Smooth muscle cell (in vitro differentiated cells): ENCODE measurements around the gene PIGT. TPM values are rescaled to one million over a fixed set of nuclear protein-coding genes. Genes with fewer than 3 reads are reported as not detected.

Experiments used
- DNase-seq: peaks from one replicate; lab custom pipeline; 2025; ENCODE audit not compliant: unreplicated experiment; lab: John Stamatoyannopoulos, UW
- H2AFZ ChIP-seq: fragments of 200-600 bp; sonication (generic); 2 replicates; pipeline ENCODE4 v1.6.0; 2016; ENCODE audit warnings: antibody characterized with exemption, low read depth, mild to moderate bottlenecking
- H3F3A ChIP-seq: fragments of 200-600 bp; sonication (generic); 2 replicates; pipeline ENCODE4 v1.6.0; 2017; ENCODE audit warnings: antibody characterized with exemption, low read depth
- H3K27ac ChIP-seq: fragments of 200-600 bp; sonication (generic); 2 replicates; pipeline ENCODE4 v1.5.1; 2016; ENCODE audit warnings: low read depth, mild to moderate bottlenecking
- H3K27me3 ChIP-seq: fragments of 200-600 bp; sonication (generic); 2 replicates; pipeline ENCODE4 v1.6.1; 2016; ENCODE audit warnings: low read depth, mild to moderate bottlenecking
- H3K36me3 ChIP-seq: fragments of 200-600 bp; sonication (generic); 2 replicates; pipeline ENCODE4 v1.5.1; 2016; ENCODE audit warnings: low read depth
- H3K4me1 ChIP-seq: fragments of 200-600 bp; sonication (generic); 2 replicates; pipeline ENCODE4 v1.5.1; 2016; ENCODE audit warnings: low read depth
- H3K4me2 ChIP-seq: fragments of 200-600 bp; sonication (generic); 2 replicates; pipeline ENCODE4 v1.6.0; 2016; ENCODE audit warnings: mild to moderate bottlenecking
- H3K4me3 ChIP-seq: fragments of 200-600 bp; sonication (generic); 2 replicates; pipeline ENCODE4 v1.5.1; 2016; ENCODE audit warnings: mild to moderate bottlenecking
- H3K79me2 ChIP-seq: fragments of 200-600 bp; sonication (generic); 2 replicates; pipeline ENCODE4 v1.6.0; 2016; ENCODE audit warnings: low read depth, mild to moderate bottlenecking
- H3K9ac ChIP-seq: fragments of 200-600 bp; sonication (generic); 2 replicates; pipeline ENCODE4 v1.6.0; 2016; ENCODE audit warnings: low read depth
- H3K9me3 ChIP-seq: fragments of 200-600 bp; sonication (generic); replicated peaks from 2 replicates; pipeline ENCODE4 v1.5.1; 2016; ENCODE audit warnings: low read depth
- H4K20me1 ChIP-seq: fragments of 200-600 bp; sonication (generic); 2 replicates; pipeline ENCODE4 v1.6.0; 2016; ENCODE audit warnings: low read depth
- CTCF ChIP-seq: fragments of 200-600 bp; sonication (generic); IDR thresholded peaks from 2 replicates; pipeline ENCODE4 v1.5.1; 2017; ENCODE audit warnings: borderline replicate concordance, mild to moderate bottlenecking, antibody characterized with exemption; ENCODE audit not compliant: insufficient read depth, poor library complexity, severe bottlenecking
- WGBS: methylation state at CpG from one replicate; pipeline ENCODE4 v1.1.7; 2016; ENCODE audit warnings: low lambda C conversion rate; 5-methylcytosine and 5-hydroxymethylcytosine counted together
- polyA plus RNA-seq: library from polyadenylated mRNA; unstranded; fragments of >200 nt; fragmentation: Nextera tagmentation; extraction: Ambion mirVana; gene quantifications from 2 replicates; pipeline ENCODE4 v1.2.1, GENCODE V29; 2016
- total RNA-seq: library from RNA; depleted of rRNA; stranded (reverse); fragments of >200 nt; gene quantifications from 2 replicates; pipeline ENCODE4 v1.2.3, GENCODE V29; 2014

PIGT gene
- total and polyA plus RNA-seq, 2 experiments from 2014 or later: 90.7 to 206 TPM

DNA sequence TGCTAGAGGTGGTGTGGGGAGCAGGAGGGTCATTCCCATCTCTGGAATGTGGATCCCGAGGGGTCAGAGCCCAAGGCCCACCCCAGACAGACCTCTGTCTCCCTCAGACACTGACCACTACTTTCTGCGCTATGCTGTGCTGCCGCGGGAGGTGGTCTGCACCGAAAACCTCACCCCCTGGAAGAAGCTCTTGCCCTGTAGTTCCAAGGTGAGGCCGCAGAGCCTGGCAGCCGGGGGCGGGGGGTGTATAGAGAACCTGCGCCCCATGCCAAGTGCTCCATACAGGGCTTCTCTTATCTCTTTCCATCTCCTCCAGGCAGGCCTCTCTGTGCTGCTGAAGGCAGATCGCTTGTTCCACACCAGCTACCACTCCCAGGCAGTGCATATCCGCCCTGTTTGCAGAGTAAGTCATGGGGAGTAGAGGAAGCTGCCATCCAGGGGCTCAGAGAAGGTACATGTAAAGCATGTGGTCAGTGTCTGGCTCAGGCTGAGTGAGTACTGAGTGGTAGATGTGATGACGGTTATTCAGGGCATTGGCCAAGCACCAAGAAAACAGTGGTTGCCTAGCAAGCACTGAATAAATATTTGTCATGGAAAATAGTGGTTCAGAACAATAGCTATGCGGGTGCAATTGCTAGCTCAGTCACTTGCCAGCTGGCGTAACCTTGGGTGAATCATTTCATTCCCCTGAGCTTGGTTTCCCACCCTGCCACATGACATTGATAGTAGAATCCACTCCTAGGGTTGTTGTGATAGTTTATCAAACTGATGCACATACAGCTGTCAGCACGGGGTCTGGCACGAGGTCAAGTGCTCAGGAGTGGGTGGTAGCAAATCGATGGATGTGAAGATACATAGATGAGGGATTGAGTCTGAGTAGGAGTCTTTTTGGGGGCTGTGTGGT lies 3.5 kb downstream of the PIGT start:
- Histone ChIP-seq H3K27ac (no peak overlapping the region), H3K9ac (no peak overlapping the region), H2AFZ (no peak overlapping the region), H3K4me2 (no peak overlapping the region), H3K27me3 (no peaks in the 10 kb centered on the region), H3F3A (no peaks in the 10 kb centered on the region), H3K36me3 (peaks cover 7% of the 10 kb centered on the region), H3K4me1 (peaks cover 11% of the 10 kb centered on the region), H3K79me2 (peaks cover 13% of the 10 kb centered on the region), H4K20me1 (no peaks in the 10 kb centered on the region), H3K4me3 (no peak overlapping the region), H3K9me3 (no peaks in the 10 kb centered on the region)
- no peak for TF ChIP-seq CTCF
- WGBS: 98% methylated on average over 17 of the region's 17 CpGs
- DNase-seq: no peak

DNA sequence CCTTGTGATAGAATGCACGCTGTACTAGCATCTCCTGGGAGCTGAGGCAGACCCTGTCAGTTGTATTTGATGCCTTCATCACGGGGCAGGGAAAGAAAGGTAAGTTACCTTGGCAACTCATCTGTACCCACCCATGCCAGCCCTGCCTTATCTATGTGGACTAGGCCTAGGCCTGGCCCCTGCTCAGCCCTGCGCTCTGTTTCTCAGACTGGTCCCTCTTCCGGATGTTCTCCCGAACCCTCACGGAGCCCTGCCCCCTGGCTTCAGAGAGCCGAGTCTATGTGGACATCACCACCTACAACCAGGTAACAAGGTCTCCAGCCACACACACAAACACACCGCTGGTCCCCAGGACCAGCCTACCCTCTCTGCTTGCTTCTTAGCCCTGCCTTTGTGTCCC lies 4.2 kb downstream of the PIGT start:
- Histone ChIP-seq H4K20me1 (no peaks in the 10 kb centered on the region), H3K27me3 (no peaks in the 10 kb centered on the region), H3K9me3 (no peaks in the 10 kb centered on the region), H3K27ac (no peak overlapping the region), H3F3A (no peaks in the 10 kb centered on the region), H3K4me2 (no peak overlapping the region), H3K79me2 (peaks cover 13% of the 10 kb centered on the region), H2AFZ (no peak overlapping the region), H3K9ac (no peak overlapping the region), H3K36me3 (peaks cover 11% of the 10 kb centered on the region), H3K4me3 (no peak overlapping the region), H3K4me1 (peaks cover 11% of the 10 kb centered on the region)
- TF ChIP-seq CTCF: no peak
- DNase-seq: no peak
- 96% methylated on average over 8 of the region's 8 CpGs for WGBS

GRCh38 chr20:45423700-45424099 lies 7.8 kb downstream of the PIGT start:
- Histone ChIP-seq H3F3A (no peaks in the 10 kb centered on the region), H3K9me3 (no peaks in the 10 kb centered on the region), H3K36me3 (peaks cover 11% of the 10 kb centered on the region), H3K27me3 (no peaks in the 10 kb centered on the region), H2AFZ (no peak overlapping the region), H3K4me1 (no peaks in the 10 kb centered on the region), H4K20me1 (no peaks in the 10 kb centered on the region), H3K4me3 (no peak overlapping the region), H3K27ac (no peak overlapping the region), H3K79me2 (no peaks in the 10 kb centered on the region), H3K4me2 (no peak overlapping the region), H3K9ac (no peak overlapping the region)
- TF ChIP-seq CTCF: no peak
- DNase-seq: no peak
- 97% methylated on average over 2 of the region's 2 CpGs for WGBS

DNA sequence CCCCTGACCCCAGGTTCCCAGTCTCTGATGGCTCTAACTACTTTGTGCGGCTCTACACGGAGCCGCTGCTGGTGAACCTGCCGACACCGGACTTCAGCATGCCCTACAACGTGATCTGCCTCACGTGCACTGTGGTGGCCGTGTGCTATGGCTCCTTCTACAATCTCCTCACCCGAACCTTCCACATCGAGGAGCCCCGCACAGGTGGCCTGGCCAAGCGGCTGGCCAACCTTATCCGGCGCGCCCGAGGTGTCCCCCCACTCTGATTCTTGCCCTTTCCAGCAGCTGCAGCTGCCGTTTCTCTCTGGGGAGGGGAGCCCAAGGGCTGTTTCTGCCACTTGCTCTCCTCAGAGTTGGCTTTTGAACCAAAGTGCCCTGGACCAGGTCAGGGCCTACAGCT lies 9.6 kb downstream of the PIGT start:
- no peak for DNase-seq
- H3K36me3 ChIP-seq: peaks cover 11% of the 10 kb centered on the region
- H3K9me3 ChIP-seq: no peaks in the 10 kb centered on the region
- no peak overlapping the region for H3K9ac ChIP-seq
- no peaks in the 10 kb centered on the region for H3F3A ChIP-seq
- no peak overlapping the region for H3K27ac ChIP-seq
- no peak overlapping the region for H3K4me2 ChIP-seq
- H2AFZ ChIP-seq: no peak overlapping the region
- 98% methylated on average over 17 of the region's 17 CpGs for WGBS
- no peak overlapping the region for H3K4me3 ChIP-seq
- H3K79me2 ChIP-seq: no peaks in the 10 kb centered on the region
- no peaks in the 10 kb centered on the region for H3K27me3 ChIP-seq
- H3K4me1 ChIP-seq: no peaks in the 10 kb centered on the region
- TF ChIP-seq CTCF: no peak
- no peaks in the 10 kb centered on the region for H4K20me1 ChIP-seq
